GM19328 (cell line): ENCODE results near the gene CLEC7A.

Experiments used
- ATAC-seq: cut with Tn5 transposase; IDR thresholded peaks from one replicate; pipeline ENCODE4 v1.9.1; 2021; ENCODE audit warnings: mild to moderate bottlenecking, moderate library complexity; ENCODE audit not compliant: unreplicated experiment

Gene CLEC7A

GRCh38 chr12:10097521-10097920 is 32.5 kb downstream of the CLEC7A start:
- ATAC-seq = no peak

- ATAC-seq = no peak
Measured at GRCh38 chr12:10095971-10096370, 34.0 kb downstream of the CLEC7A start.

- no peak for ATAC-seq
Measured at GRCh38 chr12:10094646-10095395, 35.2 kb downstream of the CLEC7A start.

GRCh38 chr12:10088955-10089900 is 40.8 kb downstream of the CLEC7A start:
- ATAC-seq = no peak

GRCh38 chr12:10088031-10088430 is 42.0 kb downstream of the CLEC7A start:
- no peak for ATAC-seq

GRCh38 chr12:10086387-10086786 is 43.6 kb downstream of the CLEC7A start:
- ATAC-seq = no peak

GRCh38 chr12:10084733-10085132 is 45.3 kb downstream of the CLEC7A start:
- ATAC-seq = no peak

GRCh38 chr12:10082117-10082874 is 47.7 kb downstream of the CLEC7A start:
- ATAC-seq = no peak

- ATAC-seq = no peak
Measured at GRCh38 chr12:10075451-10075850, 54.5 kb downstream of the CLEC7A start.

- ATAC-seq = no peak
Measured at GRCh38 chr12:10073261-10073660, 56.7 kb downstream of the CLEC7A start.

- no peak for ATAC-seq
Measured at GRCh38 chr12:10072131-10072530, 57.9 kb downstream of the CLEC7A start.

- no peak for ATAC-seq
Measured at GRCh38 chr12:10070380-10070779, 59.6 kb downstream of the CLEC7A start.

GRCh38 chr12:10069976-10070375 is 60.0 kb downstream of the CLEC7A start:
- ATAC-seq = no peak

GRCh38 chr12:10069099-10069498 is 60.9 kb downstream of the CLEC7A start:
- no peak for ATAC-seq

GRCh38 chr12:10068644-10069043 is 61.4 kb downstream of the CLEC7A start:
- ATAC-seq = no peak

- no peak for ATAC-seq
Measured at GRCh38 chr12:10067942-10068341, 62.1 kb downstream of the CLEC7A start.

- no peak for ATAC-seq
Measured at GRCh38 chr12:10067264-10067663, 62.7 kb downstream of the CLEC7A start.
